Karpas-422 (cell line): Measurements from ENCODE around the gene PDRG1. TPM values are rescaled to one million over a fixed set of nuclear protein-coding genes. Genes with fewer than 3 reads are reported as not detected.
"Not testable (repeated sequence)": the region's sequence is repeated elsewhere in the genome, so short reads cannot be mapped to it uniquely, and the experiment has no call there.

Experiments used
- DNase-seq: peaks from one replicate; pipeline ENCODE4 v3.0.0-alpha.2; 2015
- H2AFZ ChIP-seq: fragments of 200-600 bp; sonication (generic); 2 replicates; pipeline ENCODE4 v1.6.1; 2014; ENCODE audit warnings: antibody characterized with exemption, low read length, mixed read lengths
- H3K27ac ChIP-seq: fragments of 200-600 bp; sonication (generic); 2 replicates; pipeline ENCODE4 v1.5.1; 2014; ENCODE audit warnings: mild to moderate bottlenecking, low read length, moderate library complexity
- H3K27me3 ChIP-seq: fragments of 200-600 bp; sonication (generic); 2 replicates; pipeline ENCODE4 v1.6.1; 2014; ENCODE audit warnings: low read length, mixed read lengths
- H3K36me3 ChIP-seq: fragments of 200-600 bp; sonication (generic); 2 replicates; pipeline ENCODE4 v1.6.1; 2014; ENCODE audit warnings: low read length, mixed read lengths; ENCODE audit not compliant: insufficient read depth
- H3K4me1 ChIP-seq: fragments of 200-600 bp; sonication (generic); 2 replicates; pipeline ENCODE4 v1.6.1; 2014; ENCODE audit warnings: mild to moderate bottlenecking, low read length, mixed read lengths
- H3K4me2 ChIP-seq: fragments of 200-600 bp; sonication (generic); 2 replicates; pipeline ENCODE4 v1.6.1; 2014; ENCODE audit warnings: low read length, low read depth, mild to moderate bottlenecking; ENCODE audit not compliant: poor library complexity, severe bottlenecking
- H3K4me3 ChIP-seq: fragments of 200-600 bp; sonication (generic); 2 replicates; pipeline ENCODE4 v1.5.1; 2014; ENCODE audit warnings: mild to moderate bottlenecking, antibody characterized with exemption, low read length, mixed read lengths
- H3K79me2 ChIP-seq: fragments of 200-600 bp; sonication (generic); 2 replicates; pipeline ENCODE4 v1.6.1; 2014; ENCODE audit warnings: mild to moderate bottlenecking, low read length, mixed read lengths
- H3K9ac ChIP-seq: fragments of 200-600 bp; sonication (generic); 2 replicates; pipeline ENCODE4 v1.6.0; 2014; ENCODE audit warnings: low read length
- H3K9me2 ChIP-seq: fragments of 200-600 bp; sonication (generic), shearing (Covaris generic); replicated peaks from 2 replicates; pipeline ENCODE4 v1.6.0; 2014; ENCODE audit warnings: mild to moderate bottlenecking, low read length, moderate library complexity; ENCODE audit not compliant: insufficient read depth
- H3K9me3 ChIP-seq: fragments of 300-700, 200-600 bp; sonication (generic); 2 replicates; pipeline ENCODE4 v1.6.1; 2014; ENCODE audit warnings: low read length, mixed read lengths
- H4K20me1 ChIP-seq: fragments of 200-600 bp; sonication (generic); 2 replicates; pipeline ENCODE4 v1.6.1; 2014; ENCODE audit warnings: mild to moderate bottlenecking, antibody characterized with exemption, low read length, low read depth; ENCODE audit not compliant: insufficient read depth
- total RNA-seq: library from RNA; depleted of rRNA; stranded (reverse); fragments of >200 nt; shearing (Covaris generic); gene quantifications from 2 replicates; pipeline ENCODE4 v1.2.3, GENCODE V29; 2014; ENCODE audit warnings: low replicate concordance

PDRG1 gene
- total RNA-seq, 1 experiment from 2014 or later, result 5.7 TPM

GRCh38 chr20:31922181-31922580 lies 29.7 kb downstream of the PDRG1 start:
- H4K20me1 ChIP-seq, result no peaks in the 10 kb centered on the region
- H3K4me3 ChIP-seq, result no peak overlapping the region
- H3K4me1 ChIP-seq, result peaks cover 7% of the 10 kb centered on the region
- H3K27ac ChIP-seq, result no peak overlapping the region
- no peaks in the 10 kb centered on the region for H3K36me3 ChIP-seq
- H3K9me2 ChIP-seq, result no peaks in the 10 kb centered on the region
- H3K9ac ChIP-seq, result no peak overlapping the region
- H3K9me3 ChIP-seq, result no peaks in the 10 kb centered on the region
- no peak for DNase-seq
- H3K27me3 ChIP-seq, result no peaks in the 10 kb centered on the region
- H3K79me2 ChIP-seq, result no peaks in the 10 kb centered on the region
- no peak overlapping the region for H3K4me2 ChIP-seq
- no peak overlapping the region for H2AFZ ChIP-seq

- DNase-seq, H3K9me2 ChIP-seq, H3K9me3 ChIP-seq, H3K79me2 ChIP-seq, H3K27ac ChIP-seq, H3K27me3 ChIP-seq, H4K20me1 ChIP-seq, H3K36me3 ChIP-seq, H3K4me1 ChIP-seq, H2AFZ ChIP-seq, H3K4me2 ChIP-seq, H3K4me3 ChIP-seq, H3K9ac ChIP-seq: not testable (repeated sequence)
These were observed 30.4 kb downstream of the PDRG1 start for GRCh38 chr20:31921480-31921879.

GRCh38 chr20:31920275-31920855 lies 31.5 kb downstream of the PDRG1 start:
- no peaks in the 10 kb centered on the region for H3K9me2 ChIP-seq
- no peaks in the 10 kb centered on the region for H3K27me3 ChIP-seq
- H3K79me2 ChIP-seq, result no peaks in the 10 kb centered on the region
- no peaks in the 10 kb centered on the region for H4K20me1 ChIP-seq
- H3K27ac ChIP-seq, result no peak overlapping the region
- no peaks in the 10 kb centered on the region for H3K36me3 ChIP-seq
- H3K4me2 ChIP-seq, result no peak overlapping the region
- H3K9me3 ChIP-seq, result no peaks in the 10 kb centered on the region
- no peak for DNase-seq
- H3K4me1 ChIP-seq, result peaks cover 7% of the 10 kb centered on the region
- no peak overlapping the region for H3K4me3 ChIP-seq
- no peak overlapping the region for H2AFZ ChIP-seq
- H3K9ac ChIP-seq, result no peak overlapping the region

GRCh38 chr20:31919410-31920155 lies 32.3 kb downstream of the PDRG1 start:
- Histone ChIP-seq H3K36me3 (no peaks in the 10 kb centered on the region), H3K79me2 (no peaks in the 10 kb centered on the region), H3K4me3 (no peak overlapping the region), H2AFZ (no peak overlapping the region), H3K9me2 (no peaks in the 10 kb centered on the region), H3K4me2 (no peak overlapping the region), H3K9me3 (no peaks in the 10 kb centered on the region), H3K9ac (no peak overlapping the region), H3K27me3 (no peaks in the 10 kb centered on the region), H4K20me1 (no peaks in the 10 kb centered on the region), H3K4me1 (peaks cover 7% of the 10 kb centered on the region), H3K27ac (no peak overlapping the region)
- no peak for DNase-seq

GRCh38 chr20:31918466-31919105 lies 33.3 kb downstream of the PDRG1 start:
- Histone ChIP-seq H3K79me2 (no peaks in the 10 kb centered on the region), H3K9me3 (no peaks in the 10 kb centered on the region), H3K27me3 (no peaks in the 10 kb centered on the region), H3K4me3 (no peak overlapping the region), H3K36me3 (no peaks in the 10 kb centered on the region), H2AFZ (no peak overlapping the region), H3K9ac (no peak overlapping the region), H3K4me1 (peaks cover 7% of the 10 kb centered on the region), H4K20me1 (no peaks in the 10 kb centered on the region), H3K4me2 (no peak overlapping the region), H3K9me2 (no peaks in the 10 kb centered on the region), H3K27ac (no peak overlapping the region)
- DNase-seq, result no peak

GRCh38 chr20:31917962-31918412 lies 33.9 kb downstream of the PDRG1 start:
- not testable (repeated sequence) for H3K36me3 ChIP-seq, H3K4me3 ChIP-seq, H3K4me1 ChIP-seq, H3K9ac ChIP-seq, H3K9me2 ChIP-seq, H3K4me2 ChIP-seq, DNase-seq, H3K79me2 ChIP-seq, H4K20me1 ChIP-seq, H3K27me3 ChIP-seq, H2AFZ ChIP-seq, H3K27ac ChIP-seq, H3K9me3 ChIP-seq

- Histone ChIP-seq H3K9ac (no peak overlapping the region), H3K4me3 (no peak overlapping the region), H4K20me1 (no peaks in the 10 kb centered on the region), H3K79me2 (no peaks in the 10 kb centered on the region), H3K9me2 (no peaks in the 10 kb centered on the region), H3K27ac (no peak overlapping the region), H2AFZ (no peak overlapping the region), H3K27me3 (no peaks in the 10 kb centered on the region), H3K4me1 (peaks cover 7% of the 10 kb centered on the region), H3K36me3 (no peaks in the 10 kb centered on the region), H3K4me2 (no peak overlapping the region), H3K9me3 (no peaks in the 10 kb centered on the region)
- DNase-seq, result no peak
These were observed 35.1 kb downstream of the PDRG1 start for GRCh38 chr20:31916708-31917107.

GRCh38 chr20:31915491-31916280 lies 36.2 kb downstream of the PDRG1 start:
- no peak overlapping the region for H3K4me3 ChIP-seq
- H3K36me3 ChIP-seq, result no peaks in the 10 kb centered on the region
- no peaks in the 10 kb centered on the region for H4K20me1 ChIP-seq
- no peaks in the 10 kb centered on the region for H3K27me3 ChIP-seq
- no peak overlapping the region for H2AFZ ChIP-seq
- no peaks in the 10 kb centered on the region for H3K9me3 ChIP-seq
- no peak overlapping the region for H3K9ac ChIP-seq
- H3K79me2 ChIP-seq, result no peaks in the 10 kb centered on the region
- H3K4me1 ChIP-seq, result peaks cover 7% of the 10 kb centered on the region
- H3K27ac ChIP-seq, result no peak overlapping the region
- H3K9me2 ChIP-seq, result no peaks in the 10 kb centered on the region
- no peak overlapping the region for H3K4me2 ChIP-seq
- DNase-seq, result no peak
